Measurements from ENCODE around the gene C9orf57.

DNA sequence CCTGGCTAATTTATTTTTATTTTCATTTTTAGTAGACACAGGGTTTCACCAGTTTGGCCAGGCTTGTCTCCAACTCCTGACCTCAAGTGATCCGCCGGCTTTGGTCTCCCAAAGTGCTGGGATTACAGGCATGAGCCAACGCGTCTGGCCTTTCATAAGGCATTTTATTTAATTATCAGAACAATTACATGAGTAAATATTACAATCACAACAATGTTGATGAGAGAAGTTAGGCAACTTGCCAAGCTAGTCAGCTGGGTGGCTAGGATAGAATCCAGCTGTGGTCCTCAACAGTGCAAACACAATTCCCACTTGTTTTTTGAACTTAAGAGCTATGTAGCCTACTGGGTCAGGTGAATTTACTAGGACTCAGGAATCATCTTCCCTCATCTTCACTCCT, 22.0 kb downstream of the C9orf57 start:
- TF ChIP-seq, protein P1, sequence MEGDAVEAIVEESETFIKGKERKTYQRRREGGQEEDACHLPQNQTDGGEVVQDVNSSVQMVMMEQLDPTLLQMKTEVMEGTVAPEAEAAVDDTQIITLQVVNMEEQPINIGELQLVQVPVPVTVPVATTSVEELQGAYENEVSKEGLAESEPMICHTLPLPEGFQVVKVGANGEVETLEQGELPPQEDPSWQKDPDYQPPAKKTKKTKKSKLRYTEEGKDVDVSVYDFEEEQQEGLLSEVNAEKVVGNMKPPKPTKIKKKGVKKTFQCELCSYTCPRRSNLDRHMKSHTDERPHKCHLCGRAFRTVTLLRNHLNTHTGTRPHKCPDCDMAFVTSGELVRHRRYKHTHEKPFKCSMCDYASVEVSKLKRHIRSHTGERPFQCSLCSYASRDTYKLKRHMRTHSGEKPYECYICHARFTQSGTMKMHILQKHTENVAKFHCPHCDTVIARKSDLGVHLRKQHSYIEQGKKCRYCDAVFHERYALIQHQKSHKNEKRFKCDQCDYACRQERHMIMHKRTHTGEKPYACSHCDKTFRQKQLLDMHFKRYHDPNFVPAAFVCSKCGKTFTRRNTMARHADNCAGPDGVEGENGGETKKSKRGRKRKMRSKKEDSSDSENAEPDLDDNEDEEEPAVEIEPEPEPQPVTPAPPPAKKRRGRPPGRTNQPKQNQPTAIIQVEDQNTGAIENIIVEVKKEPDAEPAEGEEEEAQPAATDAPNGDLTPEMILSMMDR (IDR thresholded peaks at IDR 0.05), result no peak
- TF ChIP-seq POLR2A (IDR thresholded peaks at IDR 0.05), result no peak

All from uterus (tissue), 2 donors.